ENCODE data around the gene DAB2IP.
"Not testable (repeated sequence)": the region's sequence is repeated elsewhere in the genome, so short reads cannot be mapped to it uniquely, and the experiment has no call there.

Gene DAB2IP

DNA sequence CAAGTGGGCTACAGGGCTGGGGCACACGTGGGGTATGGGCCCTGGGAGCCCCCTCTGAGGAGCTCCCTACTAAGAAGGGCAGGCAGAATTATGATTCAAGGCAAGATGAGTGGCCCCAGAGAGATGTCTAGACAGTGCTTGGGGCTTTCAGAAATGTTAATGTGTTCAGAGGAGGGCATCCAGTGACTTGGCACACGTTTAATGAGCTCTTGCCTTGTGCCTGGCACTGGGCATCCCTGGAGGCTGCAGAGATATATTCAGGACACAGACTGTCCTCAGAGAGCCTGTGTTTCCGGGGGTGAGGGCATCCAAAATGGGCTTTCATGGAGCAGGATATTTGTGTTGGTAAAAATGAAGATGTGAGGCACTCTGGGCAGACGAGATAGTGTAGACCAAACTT is 25.4 kb upstream of the DAB2IP start:
- DNase-seq, result no peak

DNA sequence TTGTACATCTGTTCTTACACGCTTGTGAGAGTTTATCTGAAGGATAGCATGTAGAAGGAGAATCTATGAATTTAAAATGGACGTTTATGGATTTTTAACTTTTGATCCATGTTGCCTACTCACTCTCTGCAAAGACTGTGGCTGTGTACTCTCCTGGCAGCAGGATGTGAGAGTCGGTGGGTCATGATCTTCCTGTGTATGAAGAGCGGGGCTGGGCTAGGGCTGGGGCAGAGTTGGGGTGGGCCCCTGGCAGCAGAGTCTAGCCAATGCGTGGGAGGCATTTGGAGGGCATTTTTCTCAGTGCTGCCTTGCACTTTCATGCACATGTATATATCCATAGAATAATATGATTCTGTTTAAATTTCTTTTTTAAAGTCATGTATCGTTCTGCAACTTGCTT is 24.0 kb upstream of the DAB2IP start:
- DNase-seq, result no peak

DNA sequence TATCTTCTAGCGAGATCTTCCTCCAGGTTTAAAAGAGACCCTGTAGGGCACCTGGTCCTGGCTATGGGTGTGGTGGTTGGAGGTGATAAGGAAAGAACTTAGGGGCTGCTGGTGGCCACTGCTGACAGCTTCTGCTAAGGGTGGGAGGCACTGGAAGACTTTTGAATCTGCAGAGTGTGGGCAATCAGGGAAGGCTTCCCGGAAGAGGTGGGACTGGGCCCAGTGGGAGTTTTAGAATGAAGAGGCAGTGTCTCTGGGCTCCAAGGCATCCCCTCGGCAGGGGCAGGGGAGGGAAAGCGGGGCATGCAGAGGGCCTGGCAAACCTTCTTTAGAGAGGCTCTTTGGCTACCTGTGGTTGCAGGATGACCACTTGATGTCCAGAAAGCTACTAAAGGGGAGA is 23.0 kb upstream of the DAB2IP start:
- no peak for DNase-seq

- no peak for DNase-seq
These were observed 20.3 kb upstream of the DAB2IP start for GRCh38 chr9:121631115-121631514.

DNA sequence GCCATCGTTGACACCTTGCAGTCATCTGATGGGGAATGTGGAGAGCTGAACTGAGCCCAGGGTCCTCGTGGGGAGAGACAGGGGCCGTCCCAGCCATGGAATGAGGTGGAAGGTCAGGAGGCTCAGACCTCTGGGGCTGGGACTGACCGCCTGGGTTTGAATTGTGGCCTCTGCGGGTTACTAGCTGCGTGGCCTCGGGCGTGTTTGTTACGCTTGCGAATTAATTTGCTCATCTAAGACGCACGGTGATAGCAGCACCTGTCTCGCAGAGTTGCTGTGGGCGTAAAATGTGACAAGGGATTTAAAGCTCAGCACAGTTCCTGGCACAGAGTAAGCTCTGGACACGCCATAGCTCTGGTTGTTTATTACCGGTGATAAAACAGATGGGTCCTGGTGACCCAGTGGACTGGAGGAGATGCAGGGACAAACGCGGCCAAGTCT is 19.4 kb upstream of the DAB2IP start:
- DNase-seq, result no peak

DNA sequence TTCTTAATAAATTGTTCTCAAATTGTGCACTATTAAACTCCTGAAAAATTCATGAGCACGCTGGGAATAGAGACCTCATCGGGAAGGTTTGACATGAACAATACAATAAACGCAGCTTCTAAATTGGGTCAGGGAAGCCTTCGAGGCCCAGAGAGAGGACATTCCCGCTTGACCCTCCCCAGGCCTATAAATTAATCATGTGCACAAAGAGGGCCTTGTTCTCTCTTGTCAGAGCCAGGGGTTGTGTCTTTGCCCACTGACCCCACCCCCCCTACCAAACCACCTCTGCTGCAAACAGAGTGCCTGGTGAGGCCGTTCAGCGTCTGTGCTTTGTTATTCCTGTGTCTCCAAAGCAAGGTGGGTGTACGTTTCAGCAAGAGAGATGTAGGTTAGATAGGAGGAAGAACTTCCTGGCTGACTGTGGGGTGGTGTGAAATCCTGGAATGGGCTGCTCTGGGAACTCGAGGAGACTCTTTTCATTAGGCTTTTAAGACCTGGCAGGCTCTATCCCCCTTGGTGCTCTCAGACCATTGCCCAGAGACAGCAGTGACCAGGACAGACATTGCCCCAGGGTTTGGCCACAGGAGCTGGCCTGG is 18.2 kb upstream of the DAB2IP start:
- no peak for DNase-seq

- no peak for DNase-seq
These were observed 17.7 kb upstream of the DAB2IP start for GRCh38 chr9:121633736-121634135.

DNA sequence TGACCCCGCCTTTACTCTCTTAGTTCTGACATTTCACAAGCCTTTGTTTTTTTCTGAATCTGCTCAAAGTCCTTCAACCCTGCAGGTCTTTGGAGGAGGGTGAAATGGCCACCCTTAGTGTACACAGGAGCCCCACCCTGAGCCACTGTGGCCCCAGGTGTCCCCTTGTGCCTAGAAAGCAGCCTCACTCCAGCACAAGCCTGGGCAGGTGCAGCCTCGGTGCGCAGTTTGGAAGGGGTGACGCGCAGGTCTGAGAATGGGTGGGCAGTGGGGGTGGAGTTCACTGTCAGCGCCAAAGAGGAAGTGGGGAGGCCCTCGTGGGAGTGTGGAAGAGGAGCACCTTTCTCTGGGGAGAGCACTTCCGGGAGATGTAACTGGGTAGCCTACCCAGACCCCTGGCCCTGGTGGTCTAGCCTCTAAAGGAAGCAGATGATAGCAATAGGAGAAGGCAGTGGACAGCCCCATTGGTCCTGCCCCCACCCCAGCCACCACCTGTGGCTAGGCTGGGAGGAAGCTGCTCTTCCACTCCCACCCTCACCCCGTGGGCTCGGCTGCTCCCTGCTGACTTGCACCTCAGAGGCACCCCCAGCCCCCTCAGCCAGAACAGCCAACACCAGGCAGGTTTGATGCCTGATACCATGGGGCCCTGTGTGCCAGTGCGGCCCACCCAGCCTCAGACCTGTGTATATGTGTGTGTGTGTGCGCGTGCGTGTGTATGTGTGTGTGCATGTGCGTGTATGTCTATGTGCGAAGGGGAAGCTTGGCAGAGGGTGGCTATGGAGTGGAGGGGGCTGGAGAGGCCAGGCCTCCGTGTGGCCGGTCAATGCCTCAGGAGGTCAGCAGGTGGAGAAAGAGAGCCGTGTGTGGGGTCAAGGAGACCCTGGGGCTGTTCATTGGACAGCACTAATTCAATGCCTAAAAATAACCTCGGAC is 16.8 kb upstream of the DAB2IP start:
- DNase-seq, result no peak

- no peak for DNase-seq
These were observed 16.0 kb upstream of the DAB2IP start for GRCh38 chr9:121635300-121635876.

DNA sequence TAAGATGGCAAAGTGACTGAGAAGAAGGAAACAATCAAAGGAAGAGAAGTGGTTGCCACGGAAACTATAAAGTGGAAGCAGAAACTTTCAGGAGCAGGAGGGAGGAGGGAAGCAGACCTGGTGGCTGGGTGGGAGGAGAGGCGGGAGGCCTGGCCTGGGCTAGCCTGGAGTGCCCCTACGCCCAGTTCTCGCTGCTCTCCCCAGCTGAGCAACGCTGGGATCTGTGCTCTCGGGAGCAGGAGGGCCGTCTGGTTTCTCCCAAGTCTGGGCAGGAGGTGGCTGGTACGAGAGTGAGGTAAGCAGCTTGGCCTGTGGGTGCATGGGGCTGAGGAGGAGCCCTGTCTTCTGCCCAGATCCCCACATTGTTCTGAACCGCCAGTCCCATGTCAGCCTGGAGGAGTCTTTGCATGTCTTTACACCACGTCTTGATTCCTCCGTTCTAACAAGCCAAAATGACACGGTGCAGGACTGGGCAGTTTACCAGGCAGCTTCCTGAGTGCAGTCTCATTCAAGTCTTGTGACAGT is 15.0 kb upstream of the DAB2IP start:
- DNase-seq, result no peak

DNA sequence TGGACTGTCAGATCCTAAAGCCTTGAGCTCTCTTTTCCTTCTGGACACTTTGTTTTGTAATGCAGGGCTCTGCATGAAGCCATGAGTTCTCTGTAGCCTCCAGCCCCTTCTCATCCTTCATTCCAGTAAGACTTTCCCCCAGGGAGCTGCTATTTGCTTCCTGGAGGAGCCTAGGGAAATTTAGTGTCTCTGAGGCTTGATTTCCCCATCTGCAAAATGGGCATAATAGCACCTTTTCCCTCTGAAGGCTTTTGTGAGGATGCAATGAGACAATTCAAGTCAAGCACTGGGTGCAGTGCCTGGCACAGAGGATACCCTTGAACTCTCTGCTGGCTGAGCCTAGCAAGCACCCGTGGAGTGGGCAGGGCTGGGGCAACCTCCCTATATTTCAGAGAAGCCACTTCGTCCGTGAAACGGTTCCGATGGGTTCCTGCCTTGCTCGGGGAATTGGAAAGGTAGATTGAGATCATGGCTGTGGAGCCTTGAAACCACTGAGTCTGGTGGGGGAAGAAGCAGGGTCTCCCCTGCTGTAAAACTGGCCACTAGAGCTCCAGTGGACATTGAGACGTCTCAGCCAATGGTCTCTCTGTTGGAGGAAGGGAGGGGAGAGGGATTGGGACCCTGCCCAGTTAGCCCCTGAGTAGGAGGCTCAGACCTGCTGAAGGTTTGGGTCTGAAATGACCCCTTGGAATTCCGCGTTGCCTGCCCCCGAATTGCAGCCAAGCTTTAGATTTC is 14.3 kb upstream of the DAB2IP start:
- no peak for DNase-seq

- DNase-seq, result no peak
These were observed 13.7 kb upstream of the DAB2IP start for GRCh38 chr9:121637713-121638220.

DNA sequence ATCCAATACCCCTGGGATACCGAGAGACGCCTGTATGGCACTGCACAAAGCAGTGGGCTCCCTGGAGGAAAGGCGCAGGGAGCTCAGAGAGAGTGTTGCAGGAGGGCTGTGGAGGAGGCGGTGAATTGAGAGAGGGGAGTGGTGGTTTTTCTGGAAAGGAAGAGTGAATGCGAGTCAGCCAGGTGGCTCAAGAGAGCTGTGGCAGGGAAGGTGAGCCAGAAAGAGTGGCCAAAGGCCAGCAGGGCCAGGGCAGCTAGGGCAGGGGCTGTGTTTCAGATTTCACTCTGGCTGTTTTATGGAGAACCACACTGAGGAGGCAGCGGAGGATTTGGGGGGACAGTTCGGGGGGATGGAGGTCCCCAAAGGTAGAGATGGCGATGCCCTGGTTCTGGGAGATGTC is 13.0 kb upstream of the DAB2IP start:
- DNase-seq, result no peak

GRCh38 chr9:121638901-121639592 is 12.4 kb upstream of the DAB2IP start:
- DNase-seq, result no peak

DNA sequence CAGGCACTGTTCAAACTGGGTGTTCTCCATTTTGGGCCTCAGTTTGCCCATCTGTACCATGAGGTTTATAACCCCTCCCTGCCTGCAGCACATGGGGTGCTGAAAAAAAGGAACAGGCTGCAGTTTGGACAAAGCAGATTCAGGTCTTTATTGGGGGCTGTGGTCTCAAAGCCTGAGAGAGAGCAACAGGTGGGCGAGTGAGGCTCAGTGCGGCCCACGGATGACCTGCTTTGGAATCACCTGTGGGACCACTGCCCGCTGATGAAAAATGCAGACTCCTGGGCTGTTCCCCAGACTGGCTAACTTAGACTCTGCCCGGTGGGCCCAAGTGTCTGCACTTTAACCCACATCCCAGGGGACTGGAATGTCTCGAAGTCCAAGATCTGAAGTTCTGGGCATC is 11.8 kb upstream of the DAB2IP start:
- no peak for DNase-seq

DNA sequence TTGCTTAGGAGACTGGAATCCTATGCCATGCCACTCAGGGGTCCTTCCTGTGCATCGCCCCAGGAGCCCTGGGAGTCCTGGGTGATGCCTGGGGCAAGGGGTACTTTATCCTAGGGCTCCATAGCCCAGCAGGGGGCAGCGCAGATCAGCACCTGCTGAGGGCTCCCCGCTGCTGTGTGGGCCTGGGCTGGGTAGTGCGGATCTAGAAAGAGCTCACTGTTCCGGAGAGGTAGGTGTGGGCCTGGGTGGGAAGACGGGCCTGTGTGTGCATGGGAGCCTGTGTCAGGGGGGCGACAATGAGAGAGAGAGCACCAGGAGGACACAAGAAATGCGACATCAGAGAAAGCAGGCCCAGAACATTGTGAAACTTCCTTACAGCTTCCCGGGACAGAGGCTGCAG is 11.4 kb upstream of the DAB2IP start:
- DNase-seq, result peak; percentile 33 to 66

- DNase-seq, result no peak
These were observed 10.8 kb upstream of the DAB2IP start for GRCh38 chr9:121640491-121641223.

GRCh38 chr9:121641224-121641611 is 10.2 kb upstream of the DAB2IP start:
- DNase-seq, result no peak

GRCh38 chr9:121642758-121643157 is 8.7 kb upstream of the DAB2IP start:
- no peak for DNase-seq

GRCh38 chr9:121643473-121643872 is 8.0 kb upstream of the DAB2IP start:
- no peak for DNase-seq

- not testable (repeated sequence) for DNase-seq
These were observed 7.4 kb upstream of the DAB2IP start for GRCh38 chr9:121644040-121644439.

- no peak for DNase-seq
These were observed 6.4 kb upstream of the DAB2IP start for GRCh38 chr9:121645003-121645402.
